Measurements from ENCODE around the gene MPHOSPH9. TPM values are rescaled to one million over a fixed set of nuclear protein-coding genes. Genes with fewer than 3 reads are reported as not detected.

Gene MPHOSPH9
- total RNA-seq (10 to 100 TPM; 34.6 to 97.3 (median 43.8) TPM), polyA plus RNA-seq (1 to 10 TPM; 7.1 to 8.2 (median 7.2) TPM)
- long read RNA-seq, donor 1, full-length matches to known transcripts, result 2 of 25 reads
- long read RNA-seq, donor 1, partial matches to known transcripts, result 6 of 25 reads
- long read RNA-seq, donor 1, other reads (novel, unspliced or antisense), result 17 of 25 reads
- long read RNA-seq, donor 2, full-length matches to known transcripts, result 1 of 11 reads
- long read RNA-seq, donor 2, partial matches to known transcripts, result 10 of 11 reads
- long read RNA-seq, donor 2, other reads (novel, unspliced or antisense), result 0 of 11 reads

GRCh38 chr12:123232807-123233504 lies at the start of gene MPHOSPH9, which contains the start of gene MTRFR:
TSS of gene MPHOSPH9 (minus strand) at chr12:123233141. CDS start at chr12:123230364, 2,777 bp downstream.
TSS of gene MTRFR (plus strand) at chr12:123233436. CDS start at chr12:123253675, 20,239 bp downstream.
- Histone ChIP-seq H3K4me1 (peaks cover 41 to 89% (median 85%) of the 10 kb centered on the region in 6 donors), H3K27me3 (replicated peaks in 1 of 7) (no peaks in the 10 kb centered on the region), H3K9me3 (no peaks in the 10 kb centered on the region), H3K27ac (peak within 1 kb of the TSS; percentile 88 to 96 (median 94)), H3K4me3 (peak within 1 kb of the TSS; percentile 71 to 97 (median 85)), H3K36me3 (peaks cover 0 to 19% (median 0%) of the 10 kb centered on the region in 6 donors)
- DNase-seq, result peak; percentile 99
- TF ChIP-seq POLR2A (IDR thresholded peaks at IDR 0.05), result peak; percentile 67 to 98 (median 98)
- peak; percentile 99 to 100 (median 100) for TF ChIP-seq POLR2AphosphoS5 (IDR thresholded peaks at IDR 0.05)
- TF ChIP-seq CTCF (IDR thresholded peaks at IDR 0.05 in 8 of 11, conservative IDR thresholded peaks at IDR 0.05 in 3 of 11), result peak in 4 of 11 experiments; percentile 12 to 50 (median 19)
- 0 to 2% (median 0%) methylated on average over 40 to 66 of the region's 66 CpGs for WGBS, 5 donors
- intact Hi-C loops (cut with DNase I; ENCODE audit: low total_unique reads), result loop anchor here (5.0 to 10.0 kb wide), 2 partner anchors 251 to 378 kb away; partner anchors contain the start of gene ARL6IP4

GRCh38 chr12:123282111-123282510 lies 49.2 kb upstream of the MPHOSPH9 start:
- H3K27ac ChIP-seq, result no peak overlapping the region
- H3K4me3 ChIP-seq, result no peak overlapping the region
- intact Hi-C loops (cut with DNase I; ENCODE audit: low total_unique reads), result no loop called here
- H3K27me3 ChIP-seq (replicated peaks in 1 of 7), result no peaks in the 10 kb centered on the region
- TF ChIP-seq CTCF (IDR thresholded peaks at IDR 0.05 in 8 of 11, conservative IDR thresholded peaks at IDR 0.05 in 3 of 11) (no peak), POLR2AphosphoS5 (IDR thresholded peaks at IDR 0.05) (no peak), POLR2A (IDR thresholded peaks at IDR 0.05) (no peak)
- H3K4me1 ChIP-seq, result peaks cover 0 to 18% (median 11%) of the 10 kb centered on the region in 6 donors
- 87 to 94% (median 92%) methylated on average over 10 of the region's 10 CpGs for WGBS, 5 donors
- no peaks in the 10 kb centered on the region for H3K9me3 ChIP-seq
- no peaks in the 10 kb centered on the region for H3K36me3 ChIP-seq
- no peak for DNase-seq

GRCh38 chr12:123280971-123281370 lies 48.0 kb upstream of the MPHOSPH9 start:
- intact Hi-C loops (cut with DNase I; ENCODE audit: low total_unique reads), result no loop called here

More at GRCh38 chr12:123280971-123281370, 48.0 kb upstream of the MPHOSPH9 start:
- Histone ChIP-seq H3K4me1 (peaks cover 0 to 21% (median 11%) of the 10 kb centered on the region in 6 donors), H3K27ac (no peak overlapping the region), H3K4me3 (no peak overlapping the region), H3K9me3 (no peaks in the 10 kb centered on the region), H3K36me3 (no peaks in the 10 kb centered on the region), H3K27me3 (replicated peaks in 1 of 7) (no peaks in the 10 kb centered on the region)
- WGBS, 5 donors, result 36 to 72% (median 59%) methylated on average over 2 of the region's 2 CpGs
- no peak for DNase-seq
- no peak for TF ChIP-seq CTCF (IDR thresholded peaks at IDR 0.05 in 8 of 11, conservative IDR thresholded peaks at IDR 0.05 in 3 of 11)
- no peak for TF ChIP-seq POLR2AphosphoS5 (IDR thresholded peaks at IDR 0.05)
- no peak for TF ChIP-seq POLR2A (IDR thresholded peaks at IDR 0.05)

Data from spleen (tissue), 13 donors.